ENCODE data around the gene ZNHIT6. TPM values are rescaled to one million over a fixed set of nuclear protein-coding genes. Genes with fewer than 3 reads are reported as not detected.

ZNHIT6 gene
- total RNA-seq, 1 donor from 2014 or later, result 20.0 TPM

DNA sequence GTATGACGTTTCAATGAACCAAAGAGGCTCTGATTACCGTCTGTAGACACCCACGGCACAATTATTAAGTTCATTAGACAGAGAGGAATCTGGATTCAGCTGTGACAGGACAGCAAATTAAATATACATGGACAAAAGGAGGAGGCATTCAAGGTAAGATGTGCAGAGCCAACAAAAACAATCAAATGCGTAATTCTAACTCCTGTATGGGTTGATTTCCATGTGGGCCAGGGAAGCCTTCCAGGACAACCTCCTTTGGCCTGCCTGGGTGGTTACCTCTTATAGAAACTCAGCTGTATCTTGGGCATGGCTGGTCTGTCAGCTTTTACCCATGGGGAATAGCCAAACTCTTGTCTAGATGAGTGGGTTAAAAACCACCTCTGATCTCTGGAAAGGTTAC lies 83.9 kb downstream of the ZNHIT6 start:
- Mint-ChIP-seq H3K36me3 (peaks cover 35% of the 10 kb centered on the region), H3K4me1 (peaks cover 8% of the 10 kb centered on the region), H3K9me3 (peaks cover 40% of the 10 kb centered on the region)

DNA sequence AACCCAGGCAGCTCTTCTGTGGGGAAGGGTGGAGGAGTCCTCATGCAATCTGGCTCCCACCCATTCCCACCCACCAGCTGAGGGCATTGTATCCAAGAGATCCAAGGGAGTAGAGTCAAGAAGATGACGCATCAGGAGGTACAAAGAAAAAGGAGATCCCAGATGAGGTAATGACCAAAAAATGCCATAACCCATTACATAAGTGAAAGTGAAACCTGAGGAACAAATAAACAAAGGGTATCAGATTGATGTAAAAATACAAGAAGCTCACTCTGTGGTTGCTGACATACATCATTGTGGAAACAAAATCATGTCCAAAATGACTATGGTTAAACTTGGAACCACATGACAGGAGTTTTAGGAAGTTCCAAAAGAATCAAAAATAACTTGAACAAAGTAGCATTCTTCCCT lies 85.2 kb downstream of the ZNHIT6 start:
- no peak overlapping the region for H3K4me3 Mint-ChIP-seq
- DNase-seq (ENCODE audit: low spot score in 2 of 2, unreplicated experiment in 2 of 2), result no peak
- peaks cover 44% of the 10 kb centered on the region for H3K9me3 Mint-ChIP-seq
- peaks cover 35% of the 10 kb centered on the region for H3K36me3 Mint-ChIP-seq
- no peak overlapping the region for H3K27ac Mint-ChIP-seq
- no peaks in the 10 kb centered on the region for H3K4me1 Mint-ChIP-seq
- TF ChIP-seq, protein P1, sequence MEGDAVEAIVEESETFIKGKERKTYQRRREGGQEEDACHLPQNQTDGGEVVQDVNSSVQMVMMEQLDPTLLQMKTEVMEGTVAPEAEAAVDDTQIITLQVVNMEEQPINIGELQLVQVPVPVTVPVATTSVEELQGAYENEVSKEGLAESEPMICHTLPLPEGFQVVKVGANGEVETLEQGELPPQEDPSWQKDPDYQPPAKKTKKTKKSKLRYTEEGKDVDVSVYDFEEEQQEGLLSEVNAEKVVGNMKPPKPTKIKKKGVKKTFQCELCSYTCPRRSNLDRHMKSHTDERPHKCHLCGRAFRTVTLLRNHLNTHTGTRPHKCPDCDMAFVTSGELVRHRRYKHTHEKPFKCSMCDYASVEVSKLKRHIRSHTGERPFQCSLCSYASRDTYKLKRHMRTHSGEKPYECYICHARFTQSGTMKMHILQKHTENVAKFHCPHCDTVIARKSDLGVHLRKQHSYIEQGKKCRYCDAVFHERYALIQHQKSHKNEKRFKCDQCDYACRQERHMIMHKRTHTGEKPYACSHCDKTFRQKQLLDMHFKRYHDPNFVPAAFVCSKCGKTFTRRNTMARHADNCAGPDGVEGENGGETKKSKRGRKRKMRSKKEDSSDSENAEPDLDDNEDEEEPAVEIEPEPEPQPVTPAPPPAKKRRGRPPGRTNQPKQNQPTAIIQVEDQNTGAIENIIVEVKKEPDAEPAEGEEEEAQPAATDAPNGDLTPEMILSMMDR (IDR thresholded peaks at IDR 0.05; ENCODE audit: unreplicated experiment), result no peak
- no peaks in the 10 kb centered on the region for H3K27me3 Mint-ChIP-seq (ENCODE audit: low read depth)

More for the DNA sequence above, 83.9 kb downstream of the ZNHIT6 start:
- H3K27ac Mint-ChIP-seq, result no peak overlapping the region
- no peak for DNase-seq (ENCODE audit: low spot score in 2 of 2, unreplicated experiment in 2 of 2)
- TF ChIP-seq, protein P1 (IDR thresholded peaks at IDR 0.05; ENCODE audit: unreplicated experiment), result no peak
- H3K4me3 Mint-ChIP-seq, result no peak overlapping the region
- no peaks in the 10 kb centered on the region for H3K27me3 Mint-ChIP-seq (ENCODE audit: low read depth)

DNA sequence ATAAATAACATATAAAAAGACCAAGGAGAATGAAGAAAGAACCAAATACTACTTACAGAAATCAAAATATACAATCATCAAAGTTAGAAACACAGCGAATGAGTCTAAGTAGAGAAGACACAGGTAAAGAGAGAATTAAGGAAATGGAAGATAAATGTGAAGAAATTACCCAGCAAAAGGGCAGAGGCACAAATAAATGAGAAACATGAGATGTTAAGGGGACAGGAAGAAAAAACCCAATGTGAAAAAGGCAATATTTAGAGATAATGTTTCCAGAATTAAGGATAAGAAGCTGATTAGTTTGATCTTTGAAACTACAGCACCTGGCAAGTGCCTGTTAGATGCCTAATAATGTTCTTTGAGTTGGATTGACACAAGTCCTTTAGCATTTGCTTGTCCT lies 86.8 kb downstream of the ZNHIT6 start:
- Mint-ChIP-seq H3K9me3 (peaks cover 44% of the 10 kb centered on the region), H3K36me3 (peaks cover 29% of the 10 kb centered on the region), H3K27ac (no peak overlapping the region), H3K4me1 (no peaks in the 10 kb centered on the region), H3K4me3 (no peak overlapping the region), H3K27me3 (ENCODE audit: low read depth) (no peaks in the 10 kb centered on the region)
- TF ChIP-seq, protein P1 (IDR thresholded peaks at IDR 0.05; ENCODE audit: unreplicated experiment), result no peak
- DNase-seq (ENCODE audit: low spot score in 2 of 2, unreplicated experiment in 2 of 2), result no peak

DNA sequence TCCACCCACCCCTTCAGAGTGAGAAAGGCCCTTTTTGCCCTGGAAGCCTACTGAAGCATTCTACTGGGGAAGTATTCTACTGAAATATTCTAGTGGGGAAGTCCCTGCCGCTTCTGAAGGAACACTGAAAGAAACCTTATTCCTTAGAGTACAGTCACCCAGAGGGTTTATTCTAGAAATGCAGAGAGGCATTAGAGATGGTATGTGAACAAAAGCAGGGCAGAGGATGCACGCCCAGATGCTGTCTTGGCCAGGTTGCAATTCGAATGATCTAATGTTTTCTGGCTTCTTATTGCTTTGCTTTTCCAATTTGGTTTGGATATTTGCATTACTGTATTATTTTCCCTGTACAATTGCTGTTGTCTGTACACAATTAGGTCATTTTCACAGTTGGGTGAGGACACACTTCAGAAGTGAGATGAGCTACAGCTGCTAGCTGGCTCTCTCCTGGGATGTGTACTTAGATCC lies 90.6 kb downstream of the ZNHIT6 start:
- H3K4me3 Mint-ChIP-seq, result no peak overlapping the region
- TF ChIP-seq, protein P1 (IDR thresholded peaks at IDR 0.05; ENCODE audit: unreplicated experiment), result no peak
- peaks cover 16% of the 10 kb centered on the region for H3K36me3 Mint-ChIP-seq
- peaks cover 30% of the 10 kb centered on the region for H3K9me3 Mint-ChIP-seq
- H3K27ac Mint-ChIP-seq, result no peak overlapping the region
- H3K27me3 Mint-ChIP-seq (ENCODE audit: low read depth), result no peaks in the 10 kb centered on the region
- H3K4me1 Mint-ChIP-seq, result peaks cover 8% of the 10 kb centered on the region
- no peak for DNase-seq (ENCODE audit: low spot score in 2 of 2, unreplicated experiment in 2 of 2)

DNA sequence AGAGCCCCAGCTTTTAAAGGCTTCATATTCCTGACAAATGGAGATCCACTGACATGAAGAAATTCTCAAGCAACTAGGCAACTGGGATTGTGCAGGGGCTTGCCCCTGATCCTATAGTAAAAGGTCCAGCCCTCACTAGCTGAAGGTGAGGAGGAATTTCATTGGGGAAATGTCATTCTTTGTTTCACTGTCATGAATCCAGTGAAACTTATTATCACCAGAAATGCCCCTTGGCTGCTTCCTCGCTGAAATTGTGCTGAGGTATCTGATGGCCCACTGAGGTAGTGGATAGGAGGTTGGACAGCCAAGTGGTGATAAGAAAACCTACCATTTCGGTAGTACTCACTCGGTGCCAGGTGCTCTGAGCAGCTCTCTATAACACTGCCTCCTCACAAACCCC lies 91.5 kb downstream of the ZNHIT6 start:
- TF ChIP-seq, protein P1 (IDR thresholded peaks at IDR 0.05; ENCODE audit: unreplicated experiment), result no peak
- no peaks in the 10 kb centered on the region for H3K27me3 Mint-ChIP-seq (ENCODE audit: low read depth)
- H3K4me1 Mint-ChIP-seq, result peaks cover 18% of the 10 kb centered on the region
- DNase-seq (ENCODE audit: low spot score in 2 of 2, unreplicated experiment in 2 of 2), result no peak
- peaks cover 9% of the 10 kb centered on the region for H3K36me3 Mint-ChIP-seq
- no peak overlapping the region for H3K27ac Mint-ChIP-seq
- H3K4me3 Mint-ChIP-seq, result no peak overlapping the region
- peaks cover 21% of the 10 kb centered on the region for H3K9me3 Mint-ChIP-seq

DNA sequence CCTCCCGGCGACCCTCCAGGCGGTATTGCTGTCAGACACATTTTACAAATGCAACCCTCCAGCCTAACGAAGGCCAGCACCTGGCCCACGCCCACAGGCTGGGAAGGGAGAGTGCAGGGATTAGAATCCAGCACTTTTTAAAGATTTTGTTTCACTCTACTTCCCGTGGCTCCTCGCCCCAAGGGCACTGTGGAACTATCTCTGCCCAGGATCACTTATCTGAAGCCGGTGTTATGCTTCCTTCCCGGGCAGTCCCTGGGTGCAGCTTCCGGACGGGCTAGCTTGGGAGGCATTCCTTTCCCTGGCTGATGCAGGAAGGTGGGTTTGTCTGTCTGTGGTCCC lies 91.9 kb downstream of the ZNHIT6 start:
- Mint-ChIP-seq H3K36me3 (peaks cover 8% of the 10 kb centered on the region), H3K27me3 (ENCODE audit: low read depth) (no peaks in the 10 kb centered on the region), H3K4me1 (peaks cover 22% of the 10 kb centered on the region), H3K4me3 (no peak overlapping the region), H3K27ac (no peak overlapping the region), H3K9me3 (peaks cover 18% of the 10 kb centered on the region)
- TF ChIP-seq, protein P1 (IDR thresholded peaks at IDR 0.05; ENCODE audit: unreplicated experiment), result no peak
- no peak for DNase-seq (ENCODE audit: low spot score in 2 of 2, unreplicated experiment in 2 of 2)

Data from mesothelial cell of epicardium (in vitro differentiated cells).